ENCODE results near the gene OLFML3. TPM values are rescaled to one million over a fixed set of nuclear protein-coding genes. Genes with fewer than 3 reads are reported as not detected.
"Not testable (repeated sequence)": the region's sequence is repeated elsewhere in the genome, so short reads cannot be mapped to it uniquely, and the experiment has no call there.

Gene OLFML3
- total RNA-seq, 2 donors from 2014 or later: 43.6 to 109 TPM

- no peak for DNase-seq (ENCODE audit: low spot score)
- intact Hi-C loops (cut with DNase I): loop anchor here in 1 of 2 donors (5.0 kb wide), 2 partner anchors 189 to 299 kb away; no protein-coding TSS in a partner anchor
Observed at GRCh38 chr1:113983391-113983790, 4.1 kb downstream of the OLFML3 start.

- no peak for DNase-seq (ENCODE audit: low spot score)
- intact Hi-C loops (cut with DNase I): loop anchor here in 1 of 2 donors (5.0 kb wide), 2 partner anchors 188 to 298 kb away; no protein-coding TSS in a partner anchor
Observed at GRCh38 chr1:113983826-113984225, 4.6 kb downstream of the OLFML3 start.

- no peak for DNase-seq (ENCODE audit: low spot score)
- intact Hi-C loops (cut with DNase I): loop anchor here in 1 of 2 donors (5.0 kb wide), 2 partner anchors 188 to 298 kb away; no protein-coding TSS in a partner anchor
Observed at GRCh38 chr1:113984710-113985109, 5.4 kb downstream of the OLFML3 start.

- intact Hi-C loops (cut with DNase I): no loop called here
- no peak for DNase-seq (ENCODE audit: low spot score)
Observed at GRCh38 chr1:113986802-113987201, 7.5 kb downstream of the OLFML3 start.

- no peak for DNase-seq (ENCODE audit: low spot score)
- intact Hi-C loops (cut with DNase I): no loop called here
Observed at GRCh38 chr1:113987259-113987658, 8.0 kb downstream of the OLFML3 start.

- no peak for DNase-seq (ENCODE audit: low spot score)
- intact Hi-C loops (cut with DNase I): no loop called here
Observed at GRCh38 chr1:113990530-113990929, 11.3 kb downstream of the OLFML3 start.

- intact Hi-C loops (cut with DNase I): no loop called here
- no peak for DNase-seq (ENCODE audit: low spot score)
Observed at GRCh38 chr1:113990961-113991360, 11.7 kb downstream of the OLFML3 start.

- intact Hi-C loops (cut with DNase I): no loop called here
- DNase-seq (ENCODE audit: low spot score): no peak
Observed at GRCh38 chr1:113991467-113991997, 12.3 kb downstream of the OLFML3 start.

GRCh38 chr1:113993072-113993471 is 13.8 kb downstream of the OLFML3 start:
- intact Hi-C loops (cut with DNase I): no loop called here
- no peak for DNase-seq (ENCODE audit: low spot score)

- intact Hi-C loops (cut with DNase I): no loop called here
- no peak for DNase-seq (ENCODE audit: low spot score)
Observed at GRCh38 chr1:113993766-113994165, 14.5 kb downstream of the OLFML3 start.

- intact Hi-C loops (cut with DNase I): no loop called here
- no peak for DNase-seq (ENCODE audit: low spot score)
Observed at GRCh38 chr1:113995382-113995781, 16.1 kb downstream of the OLFML3 start.

- no peak for DNase-seq (ENCODE audit: low spot score)
- intact Hi-C loops (cut with DNase I): no loop called here
Observed at GRCh38 chr1:113998361-113998760, 19.1 kb downstream of the OLFML3 start.

- intact Hi-C loops (cut with DNase I): no loop called here
Observed at GRCh38 chr1:113999233-113999632, 20.0 kb downstream of the OLFML3 start.

GRCh38 chr1:113999799-114000198 is 20.5 kb downstream of the OLFML3 start:
- DNase-seq (ENCODE audit: low spot score): no peak
- intact Hi-C loops (cut with DNase I): no loop called here

More at GRCh38 chr1:113999233-113999632, 20.0 kb downstream of the OLFML3 start:
- no peak for DNase-seq (ENCODE audit: low spot score)

GRCh38 chr1:114000406-114000805 is 21.1 kb downstream of the OLFML3 start:
- intact Hi-C loops (cut with DNase I): no loop called here
- no peak for DNase-seq (ENCODE audit: low spot score)

- intact Hi-C loops (cut with DNase I): no loop called here
- DNase-seq (ENCODE audit: low spot score): no peak
Observed at GRCh38 chr1:114002492-114003239, 23.4 kb downstream of the OLFML3 start.

- intact Hi-C loops (cut with DNase I): no loop called here
- DNase-seq (ENCODE audit: low spot score): no peak
Observed at GRCh38 chr1:114003431-114003830, 24.2 kb downstream of the OLFML3 start.

- intact Hi-C loops (cut with DNase I); DNase-seq (ENCODE audit: low spot score): not testable (repeated sequence)
Observed at GRCh38 chr1:114006825-114007224, 27.6 kb downstream of the OLFML3 start.

GRCh38 chr1:114008480-114008941 is 29.2 kb downstream of the OLFML3 start:
- DNase-seq (ENCODE audit: low spot score): no peak
- intact Hi-C loops (cut with DNase I): no loop called here

- DNase-seq (ENCODE audit: low spot score): no peak
Observed at GRCh38 chr1:114008993-114009392, 29.7 kb downstream of the OLFML3 start.

GRCh38 chr1:114009393-114009792 is 30.1 kb downstream of the OLFML3 start:
- DNase-seq (ENCODE audit: low spot score): no peak
- intact Hi-C loops (cut with DNase I): no loop called here

More at GRCh38 chr1:114008993-114009392, 29.7 kb downstream of the OLFML3 start:
- intact Hi-C loops (cut with DNase I): no loop called here

Data from posterior vena cava (tissue), 2 donors.